HG02763 (cell line): ENCODE results near the gene TNNI2.
"Not testable (repeated sequence)": the region's sequence is repeated elsewhere in the genome, so short reads cannot be mapped to it uniquely, and the experiment has no call there.

ENCODE experiments used
- ATAC-seq: cut with Tn5 transposase; IDR thresholded peaks from one replicate; pipeline ENCODE4 v1.9.1; 2021; ENCODE audit warnings: mild to moderate bottlenecking, moderate library complexity; ENCODE audit not compliant: unreplicated experiment

Gene TNNI2

DNA sequence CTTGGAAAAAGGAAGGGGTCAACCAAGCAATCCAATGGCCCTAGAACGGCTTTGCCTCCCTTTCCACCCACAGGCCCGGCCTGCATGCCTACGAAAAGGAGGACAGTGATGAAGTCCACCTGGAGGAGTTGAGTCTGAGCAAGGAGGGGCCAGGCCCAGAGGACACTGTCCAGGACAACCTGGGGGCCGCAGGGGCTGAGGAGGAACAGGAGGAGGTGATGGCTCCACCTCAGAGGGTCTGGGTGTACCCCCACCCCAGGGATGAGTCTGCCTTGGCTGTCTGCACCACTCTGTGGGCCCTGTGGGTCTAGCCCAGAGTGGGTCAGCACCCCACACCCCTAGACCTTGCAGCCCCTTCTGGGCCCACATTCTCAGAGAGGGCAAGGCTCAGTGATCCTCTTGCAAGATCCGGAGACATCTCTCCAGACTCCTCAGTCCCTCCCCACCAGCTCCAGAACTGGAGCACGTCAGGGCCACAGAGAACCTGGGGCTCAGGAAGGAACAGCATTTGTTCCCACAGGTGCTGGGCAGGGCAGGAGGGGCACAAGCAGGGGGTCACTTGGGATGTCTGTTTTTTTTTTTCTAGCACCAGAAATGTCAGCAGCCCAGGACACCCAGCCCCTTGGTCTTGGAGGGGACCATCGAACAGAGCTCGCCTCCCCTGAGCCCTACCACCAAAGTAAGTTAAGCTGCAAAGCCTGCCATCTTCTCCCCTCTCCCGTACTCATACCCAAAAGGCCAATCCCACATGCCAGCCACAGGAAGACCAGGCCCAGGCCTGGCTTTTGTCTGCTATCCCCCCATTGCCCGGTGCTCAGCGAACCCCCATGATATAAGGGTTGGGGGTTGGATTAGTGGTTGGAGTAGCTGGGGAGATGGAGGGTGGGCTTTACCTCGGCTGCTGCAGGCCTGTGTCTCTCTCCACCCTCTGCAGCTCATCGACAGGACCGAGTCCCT lies 44.8 kb downstream of the TNNI2 start:
- no peak for ATAC-seq

GRCh38 chr11:1884303-1884700 lies 45.5 kb downstream of the TNNI2 start:
- ATAC-seq, result no peak

DNA sequence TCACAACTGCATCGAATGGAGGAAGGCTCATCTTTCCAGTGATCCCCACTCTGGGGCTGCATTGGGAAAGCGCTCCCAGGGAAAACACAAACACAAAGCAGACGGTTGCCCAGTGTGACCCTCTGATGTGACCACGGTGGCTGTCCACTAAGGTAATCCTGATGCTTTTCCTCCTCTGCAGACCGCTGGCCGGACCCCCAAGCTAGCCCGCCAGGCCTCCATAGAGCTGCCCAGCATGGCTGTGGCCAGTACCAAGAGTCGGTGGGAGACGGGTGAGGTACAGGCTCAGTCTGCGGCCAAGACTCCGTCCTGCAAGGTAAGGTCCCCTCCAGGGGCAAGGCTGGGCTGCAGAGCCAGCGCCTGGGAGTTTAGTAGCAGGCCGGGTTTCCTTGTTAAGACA lies 47.8 kb downstream of the TNNI2 start:
- ATAC-seq, result not testable (repeated sequence)

GRCh38 chr11:1887451-1888346 lies 48.9 kb downstream of the TNNI2 start:
- ATAC-seq, result no peak

GRCh38 chr11:1888347-1888753 lies 49.6 kb downstream of the TNNI2 start:
- ATAC-seq, result no peak

- no peak for ATAC-seq
These were observed 50.0 kb downstream of the TNNI2 start for GRCh38 chr11:1888811-1889210.

DNA sequence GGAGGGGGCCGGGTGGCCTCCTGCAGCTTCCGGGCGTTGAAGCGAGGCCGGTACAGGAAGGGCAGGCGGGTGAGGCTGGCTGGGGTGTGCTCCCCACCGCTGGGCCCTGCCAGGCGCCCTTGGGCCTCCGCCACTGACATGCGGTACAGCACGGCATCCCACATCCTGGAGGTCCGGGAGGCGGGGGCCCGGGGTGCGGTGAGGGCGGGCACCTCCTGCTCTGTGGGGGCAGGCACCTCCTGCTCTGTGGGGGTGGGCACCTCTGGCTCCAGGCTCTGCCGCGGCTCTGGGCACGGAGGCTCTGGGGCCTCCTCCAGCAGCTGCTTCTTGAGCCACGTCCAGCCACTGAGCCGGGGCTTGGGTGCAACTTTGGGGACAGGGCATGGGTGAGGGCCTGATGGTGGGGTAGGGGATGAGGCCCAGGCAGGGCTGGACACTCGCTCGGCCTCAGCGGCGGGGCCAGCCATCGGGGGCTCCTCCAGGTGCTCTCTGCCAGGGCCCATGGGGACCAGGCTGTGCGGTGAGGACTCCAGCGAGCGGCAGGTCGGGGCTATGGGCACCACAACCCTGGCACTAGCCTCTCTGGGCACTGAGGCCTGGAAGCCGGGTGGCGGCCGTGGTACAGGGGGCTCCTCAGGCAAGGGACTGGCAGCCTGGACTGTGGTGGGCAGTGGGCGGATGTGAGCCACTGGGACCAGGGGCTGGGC lies 50.6 kb downstream of the TNNI2 start:
- no peak for ATAC-seq

DNA sequence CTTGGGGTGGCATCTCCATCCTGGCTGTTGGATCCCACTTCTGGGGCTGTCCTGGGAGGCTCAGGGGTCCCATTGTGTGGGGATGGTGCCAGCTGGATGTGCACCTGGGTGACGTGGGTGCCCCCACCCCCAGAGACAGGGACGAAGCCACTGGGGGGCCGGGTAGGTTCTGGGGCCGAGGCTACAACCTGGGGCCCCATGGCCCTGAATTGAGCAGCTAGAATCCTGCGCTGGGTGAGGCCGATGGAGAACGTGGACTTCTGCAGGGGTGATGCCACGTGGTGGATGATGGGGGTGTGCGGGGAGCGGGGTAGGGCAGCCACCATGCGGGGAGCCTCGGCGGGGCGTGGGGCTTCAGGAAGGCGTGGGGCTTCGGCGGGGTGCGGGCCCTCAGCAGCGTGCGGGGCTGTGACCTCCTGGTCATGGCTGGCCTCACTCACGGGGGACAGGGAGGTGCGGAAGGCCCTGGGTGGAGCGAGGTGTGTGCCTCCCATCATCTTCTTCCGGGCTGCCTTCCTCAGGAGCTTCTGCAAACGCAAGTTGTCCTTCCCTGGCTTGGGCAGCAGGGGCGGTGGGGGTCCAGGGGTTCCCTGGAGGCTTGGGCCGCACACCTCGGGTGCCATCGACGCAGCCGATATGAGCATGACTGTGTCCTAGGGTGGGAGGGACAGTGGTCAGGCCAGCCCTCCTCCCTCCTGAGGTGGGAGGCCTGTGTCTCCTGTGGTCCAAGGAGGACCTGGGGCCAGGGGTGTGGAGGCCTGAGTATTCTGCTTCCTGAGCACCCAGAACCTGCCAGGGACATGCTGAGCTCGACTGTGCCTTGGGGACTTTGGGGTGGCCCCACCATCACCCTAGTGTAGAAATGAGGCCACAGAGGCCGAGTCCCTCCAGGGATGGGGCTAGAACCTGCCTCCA lies 51.4 kb downstream of the TNNI2 start:
- ATAC-seq, result no peak
